Stromal cell of bone marrow (primary cell): ENCODE measurements around the gene DBR1.

Experiments
- DNase-seq: peaks from one replicate; pipeline ENCODE4 v3.0.0-alpha.2; 2012; ENCODE audit warnings: low read depth

DBR1 gene

DNA sequence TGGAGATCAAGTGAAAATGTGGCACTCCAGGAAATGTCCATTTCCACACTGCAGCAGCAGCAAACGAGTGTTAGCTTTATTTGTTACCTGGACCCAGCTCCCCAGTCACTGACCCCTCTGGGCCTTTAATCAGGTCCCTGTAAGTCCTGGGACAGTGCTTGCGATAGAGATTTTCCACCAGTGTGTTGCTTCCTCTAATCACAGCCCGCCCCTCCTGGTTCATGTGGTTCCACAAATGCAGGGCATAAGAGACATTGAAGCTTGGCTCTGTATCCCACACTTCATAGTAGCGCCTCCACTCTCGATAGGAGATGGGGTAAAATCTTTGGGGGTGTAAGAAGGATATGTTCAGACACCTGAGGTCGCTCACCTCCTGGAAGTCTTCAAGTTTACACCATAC is 50.5 kb downstream of the DBR1 start:
- no peak for DNase-seq

DNA sequence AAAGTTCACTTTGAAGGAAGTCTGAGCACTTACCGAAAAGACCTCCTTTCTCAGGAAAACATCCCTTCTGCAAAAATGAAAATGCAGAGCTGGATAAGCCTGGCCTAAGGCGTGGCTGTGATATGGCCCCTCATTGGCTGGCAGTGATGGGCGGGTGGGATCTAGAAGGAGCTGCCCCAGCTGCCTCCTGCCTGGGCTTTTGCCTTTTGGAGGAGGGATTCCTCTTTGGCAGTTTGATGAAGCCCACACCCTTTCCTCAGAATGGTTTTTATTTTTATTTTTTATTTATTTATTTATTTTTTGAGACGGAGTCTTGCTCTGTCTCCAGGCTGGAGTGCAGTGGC is 55.3 kb downstream of the DBR1 start:
- DNase-seq: no peak

DNA sequence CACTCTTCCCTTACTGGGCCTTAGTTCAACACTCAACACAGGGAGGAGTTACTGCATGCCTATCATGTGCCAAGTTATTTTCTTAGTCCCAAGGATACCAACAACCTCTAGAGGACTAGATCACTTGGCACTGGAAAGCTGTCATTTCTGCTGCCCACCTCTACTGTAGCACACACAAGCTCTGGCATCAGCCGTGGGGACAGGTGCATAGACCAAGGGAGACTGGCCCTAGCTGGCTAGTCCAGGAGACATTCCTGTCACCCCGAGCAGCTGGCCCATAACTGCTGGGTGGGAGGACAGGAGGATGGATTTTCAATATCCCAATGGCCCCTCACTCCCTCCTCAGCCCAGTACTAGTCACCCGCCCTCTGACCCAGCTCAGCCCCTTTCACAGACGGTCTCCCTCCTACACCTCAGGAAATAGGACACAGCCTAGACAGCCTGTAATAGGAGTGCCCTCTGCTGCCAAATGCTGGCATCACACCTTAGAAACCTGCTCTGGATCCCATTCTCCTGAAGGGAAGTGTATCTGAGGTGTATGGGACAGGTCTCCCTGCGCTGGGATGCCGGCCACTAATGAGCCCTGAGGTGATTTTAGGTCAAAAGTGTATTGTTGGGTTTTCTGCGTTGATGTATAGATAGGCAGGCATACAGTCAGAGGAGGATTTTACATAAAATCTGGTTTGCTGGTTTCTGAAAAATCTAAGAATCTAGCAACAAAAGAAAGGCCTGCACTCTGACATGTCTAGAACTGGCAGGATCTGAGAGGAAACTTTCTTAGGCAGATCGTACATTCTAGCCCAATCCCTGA is 55.9 kb downstream of the DBR1 start:
- DNase-seq: peak; percentile 54

DNA sequence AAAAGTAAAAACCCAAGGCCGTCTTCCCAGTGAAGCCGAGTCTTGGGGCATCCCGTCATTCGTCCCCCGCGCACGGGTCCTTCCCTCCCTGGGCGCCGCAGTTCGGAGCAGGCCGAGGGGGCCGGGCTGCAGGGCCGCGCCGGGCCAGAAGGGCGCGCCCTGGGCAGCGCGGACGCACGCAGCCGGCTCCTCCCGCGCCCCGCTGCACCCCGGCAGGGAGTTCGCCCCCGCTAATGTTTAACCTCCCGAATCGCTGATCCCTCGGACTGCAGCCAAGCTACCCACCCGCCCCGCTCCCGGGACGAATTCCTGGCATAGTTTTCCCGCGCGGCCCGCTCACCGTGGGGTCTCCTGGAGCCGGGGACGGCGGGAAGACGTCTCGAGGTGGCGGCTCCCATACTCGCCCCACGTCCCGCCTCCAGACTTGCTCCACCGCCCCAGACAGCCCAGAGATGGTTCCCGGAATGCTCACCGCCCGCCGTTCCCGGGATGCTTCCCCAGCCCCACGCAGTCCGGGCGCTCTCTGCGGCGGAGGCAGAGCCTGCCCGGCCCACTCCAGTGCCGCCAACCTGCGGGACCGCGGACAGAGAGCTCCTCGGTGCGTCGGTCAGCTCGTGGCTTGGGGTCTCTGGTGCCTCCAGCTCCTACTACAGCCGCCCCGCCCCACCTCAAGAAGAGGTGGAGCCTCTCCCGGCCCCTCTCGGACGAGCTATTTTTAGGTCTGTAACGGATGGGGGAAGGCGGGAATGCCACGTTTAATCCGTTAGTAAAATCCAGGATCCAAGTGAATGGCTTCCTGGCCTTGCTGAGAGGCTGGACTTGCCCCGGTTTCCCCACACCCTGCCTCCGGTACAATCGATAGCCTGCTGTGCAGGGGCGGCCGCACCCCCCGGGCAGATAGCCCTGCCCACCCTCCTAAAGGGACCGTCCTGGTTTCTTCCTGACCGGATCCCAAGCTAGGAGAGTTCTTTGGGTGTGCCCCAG is 59.4 kb downstream of the DBR1 start, which contains the start of gene DZIP1L:
Gene DZIP1L, minus strand, starts transcription at position 621 of the 984 bp plus-strand sequence. CDS start 11,637 bp downstream, outside the sequence.
- peak; percentile 57 for DNase-seq

DNA sequence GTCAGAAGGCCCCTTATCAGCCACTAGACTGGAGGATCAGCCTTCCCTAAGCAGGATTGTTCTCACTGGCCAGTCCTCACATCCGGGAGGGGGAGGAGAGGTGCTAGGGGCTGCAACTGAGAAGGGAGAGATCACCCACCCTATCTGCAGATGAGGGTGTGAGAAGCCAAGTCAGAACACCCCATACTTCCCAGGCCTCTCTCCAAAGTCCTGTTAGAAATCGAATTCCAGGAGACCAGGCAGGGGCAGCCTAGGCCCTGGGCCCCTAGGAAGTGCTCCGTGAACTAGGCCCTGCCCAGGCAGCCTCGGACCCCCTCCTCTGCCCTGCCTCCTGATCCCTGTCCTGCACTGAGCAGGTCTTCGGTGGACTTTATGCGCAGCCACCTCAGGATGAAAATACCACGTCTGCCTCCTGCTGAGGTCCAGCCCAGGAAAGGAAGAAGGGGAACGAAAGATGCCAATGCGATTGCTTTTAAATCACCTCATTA is 60.2 kb downstream of the DBR1 start:
- DNase-seq: no peak

DNA sequence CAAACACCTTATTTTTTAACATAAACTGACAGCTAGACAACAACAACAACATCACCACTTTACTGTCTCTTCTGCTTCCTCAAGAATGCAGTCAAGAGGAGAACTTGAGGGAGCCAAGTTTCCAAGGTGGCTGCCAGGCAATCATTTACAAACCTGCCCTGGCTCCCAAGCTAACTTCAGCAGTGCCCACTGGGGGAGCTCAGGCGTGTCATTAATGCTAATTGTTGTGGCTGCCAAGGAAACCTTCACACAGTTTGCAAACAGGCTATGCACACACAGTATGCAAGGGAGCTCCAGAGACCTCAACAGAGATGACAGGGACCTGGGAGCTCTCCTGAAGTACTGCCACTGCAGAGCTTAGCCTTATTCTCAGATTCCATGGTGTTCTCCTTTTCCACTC is 61.4 kb downstream of the DBR1 start:
- DNase-seq: no peak

DNA sequence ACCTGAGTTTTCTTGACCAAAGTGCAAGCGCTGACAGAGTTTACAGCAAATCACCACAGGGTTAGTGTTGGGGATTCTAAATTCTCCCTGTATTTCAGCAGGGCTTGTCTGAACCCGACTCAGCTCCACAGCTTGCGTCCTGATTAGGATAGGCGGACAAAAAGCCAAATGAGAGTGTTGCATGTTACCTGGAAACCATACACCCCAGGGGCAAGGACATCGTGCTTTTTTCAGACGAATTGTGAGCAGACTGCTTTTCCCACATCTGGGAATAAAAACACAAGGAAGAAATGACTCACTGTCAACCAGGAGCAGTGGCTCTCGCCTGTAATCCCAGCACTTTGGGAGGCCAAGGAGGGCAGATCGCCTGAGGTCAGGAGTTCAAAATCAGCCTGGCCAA is 62.4 kb downstream of the DBR1 start:
- no peak for DNase-seq
